Heart left ventricle (tissue), 16 donors: ENCODE data around the gene PPIF. TPM values are rescaled to one million over a fixed set of nuclear protein-coding genes. Genes with fewer than 3 reads are reported as not detected.

ENCODE experiments used
- ATAC-seq, 4 donors: fragments of 200-7000 bp; cut with Tn5 transposase; one replicate each; pipeline ENCODE4 v1.9.1; 2020 to 2022; ENCODE audit warnings: moderate library complexity in 4 of 4, mild to moderate bottlenecking in 3 of 4, moderate number of reproducible peaks in 1 of 4
- DNase-seq, 5 donors: peaks; one replicate each; pipeline ENCODE4 v3.0.0-alpha.2; 2020
- H3K27ac ChIP-seq, 12 donors: fragments of 200-600 bp; sonication (generic) in 4 of 12; one replicate each; pipeline versions ENCODE4 v1.5.0 to v1.8.0; 2016 to 2022; ENCODE audit warnings: mild to moderate bottlenecking in 2 of 12
- H3K27me3 ChIP-seq, 9 donors: fragments of 200-600 bp; sonication (generic) in 2 of 9; one replicate each; pipeline versions ENCODE4 v1.5.1 to v1.8.0; 2016 to 2022; ENCODE audit warnings: mild to moderate bottlenecking in 3 of 9
- H3K36me3 ChIP-seq, 9 donors: fragments of 200-600 bp; sonication (generic) in 2 of 9; one replicate each; pipeline versions ENCODE4 v1.5.0 to v1.8.0; 2018 to 2022; ENCODE audit warnings: mild to moderate bottlenecking in 2 of 9
- H3K4me1 ChIP-seq, 12 donors: fragments of 200-600 bp; sonication (generic) in 4 of 12; one replicate each; pipeline versions ENCODE4 v1.5.0 to v1.8.0; 2016 to 2022; ENCODE audit warnings: mild to moderate bottlenecking in 3 of 12
- H3K4me3 ChIP-seq, 12 donors: fragments of 200-600 bp; sonication (generic) in 4 of 12; one replicate each; pipeline versions ENCODE4 v1.5.0 to v1.8.0; 2017 to 2022; ENCODE audit warnings: mild to moderate bottlenecking in 9 of 12, moderate library complexity in 4 of 12
- H3K9me3 ChIP-seq, 12 donors: fragments of 200-600 bp; sonication (generic) in 4 of 12; one replicate each; pipeline versions ENCODE4 v1.5.0 to v1.8.0; 2016 to 2022; ENCODE audit warnings: mild to moderate bottlenecking in 1 of 12
- POLR2A ChIP-seq, 2 donors: fragments of 450-650 bp; IDR thresholded peaks; one replicate each; pipeline ENCODE4 v1.6.1; 2017; ENCODE audit warnings: antibody characterized with exemption in 2 of 2, mild to moderate bottlenecking in 2 of 2, moderate library complexity in 2 of 2
- WGBS, 4 donors: extraction: QIAGEN DNeasy Blood & Tissue Kit in 2 of 4; methylation state at CpG; one replicate each; pipeline versions ENCODE4 v1.1.5 to v1.1.7; 2013 to 2018; 5-methylcytosine and 5-hydroxymethylcytosine counted together
- intact Hi-C, 10 donors: fragments of 100-400 bp; cut with DNase I; formaldehyde crosslinking; loops; one replicate each; pipeline versions ENCODE4 v1.11.1 to v1.14.2; 2022
- polyA plus RNA-seq, 2 donors: library from polyadenylated mRNA; stranded (reverse); fragments of 200-250 nt; gene quantifications; one replicate each; pipeline ENCODE4 v1.2.3, GENCODE V29; 2013
- total RNA-seq, 9 donors: library from RNA; depleted of rRNA in 2 of 9; stranded (reverse); fragments of >200 nt in 2 of 9; fragmentation: NEBNext Ultra II Directional in 3 of 9; extraction: Animal tissue kit (Norgen Biotek cat#: 25700) in 3 of 9; gene quantifications; one replicate each; pipeline versions ENCODE4 v1.1.0 to v1.2.4, GENCODE V29; 2016 to 2023
- TF ChIP-seq, protein P1 (sequence below), 12 donors: fragments of 200-600 bp; sonication (generic) in 4 of 12; IDR thresholded peaks; one replicate each; pipeline versions ENCODE4 v1.5.0 to v1.8.0; 2018 to 2022; ENCODE audit warnings: antibody characterized with exemption in 12 of 12, mild to moderate bottlenecking in 5 of 12
- donor health status: ischemic (EF 13 %, LVEDD 7.1; RV severe dilation, severe dysfunction).
- donor health status: healthy with polysubstance abuse.
- donor health status: DM: no; HTN: yes; CAD: no.
- donor health status: DM: no; HTN: no; CAD: no.
- donor health status: ischemic (EF 25% LVEDD 6.9; RV normal size, moderate dysfunction).
- donor health status: ischemic (EF 25% LVEDD 5.7; RV mildly dilated, moderate dysfunction).
- donor health status: healthy.
- donor health status: DM: yes; HTN: yes; CAD: no.
- donor health status: ischemic (EF 35%, LVEDD 5.7; RV mildly dilated, moderate dysfunction).
- donor health status: nonischemic (EF 11% LVEDD 7.7; RV severe dilation, severe dysfunction).
- donor health status: DM: yes; HTN: yes; CAD: no.
- donor health status: PGD.
- donor health status: ischemic (EF 29% LVEDD 5.4; RV normal size, mild dysfunction).
- donor health status: nonischemic (EF 23%, LVEDD 6.1; RV moderate dilation, normal function).

PPIF gene
- total and polyA plus RNA-seq, 11 donors = 82.8 to 193 (median 128) TPM

DNA sequence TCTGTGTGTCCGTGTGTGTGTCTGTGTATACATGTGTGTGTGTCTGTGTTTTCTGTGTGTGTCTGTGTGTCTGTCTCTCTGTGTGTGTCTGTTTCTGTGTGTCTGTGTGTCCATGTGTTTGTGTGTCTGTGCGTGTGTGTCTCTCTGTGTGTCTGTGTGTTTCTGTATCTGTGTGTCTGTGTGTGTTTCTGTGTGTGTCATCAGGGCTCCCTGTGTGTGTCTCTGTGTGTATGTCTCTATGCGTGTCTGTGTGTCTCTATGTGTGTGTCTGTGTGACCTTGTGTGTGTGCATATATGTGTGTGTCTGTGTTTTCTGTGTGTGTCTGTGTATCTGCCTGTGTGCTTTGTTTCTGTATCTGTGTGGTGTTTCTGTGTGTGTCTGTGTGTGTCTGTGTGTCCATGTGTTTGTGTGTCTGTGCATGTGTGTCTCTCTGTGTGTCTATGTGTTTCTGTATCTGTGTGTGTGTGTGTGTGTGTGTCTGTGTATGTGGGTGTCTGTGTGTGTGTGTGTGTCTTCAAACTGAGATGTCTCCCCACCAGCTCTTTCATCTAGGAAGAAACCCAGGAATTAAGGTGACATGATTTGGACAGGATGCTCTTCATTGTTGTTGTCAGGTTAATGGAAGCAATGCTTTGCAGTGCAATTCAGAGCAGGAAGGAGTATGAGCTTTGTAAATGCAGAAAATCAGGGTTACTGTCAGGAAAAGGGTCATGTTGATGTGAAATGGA lies 20.7 kb upstream of the PPIF start:
- no peaks in the 10 kb centered on the region for H3K36me3 ChIP-seq
- 89 to 96% (median 94%) methylated on average over 3 of the region's 3 CpGs for WGBS, 4 donors
- H3K4me3 ChIP-seq = no peak overlapping the region
- peaks cover 0 to 32% (median 0%) of the 10 kb centered on the region in 12 donors for H3K4me1 ChIP-seq
- H3K27ac ChIP-seq = no peak overlapping the region
- H3K9me3 ChIP-seq = no peaks in the 10 kb centered on the region
- TF ChIP-seq, protein P1, sequence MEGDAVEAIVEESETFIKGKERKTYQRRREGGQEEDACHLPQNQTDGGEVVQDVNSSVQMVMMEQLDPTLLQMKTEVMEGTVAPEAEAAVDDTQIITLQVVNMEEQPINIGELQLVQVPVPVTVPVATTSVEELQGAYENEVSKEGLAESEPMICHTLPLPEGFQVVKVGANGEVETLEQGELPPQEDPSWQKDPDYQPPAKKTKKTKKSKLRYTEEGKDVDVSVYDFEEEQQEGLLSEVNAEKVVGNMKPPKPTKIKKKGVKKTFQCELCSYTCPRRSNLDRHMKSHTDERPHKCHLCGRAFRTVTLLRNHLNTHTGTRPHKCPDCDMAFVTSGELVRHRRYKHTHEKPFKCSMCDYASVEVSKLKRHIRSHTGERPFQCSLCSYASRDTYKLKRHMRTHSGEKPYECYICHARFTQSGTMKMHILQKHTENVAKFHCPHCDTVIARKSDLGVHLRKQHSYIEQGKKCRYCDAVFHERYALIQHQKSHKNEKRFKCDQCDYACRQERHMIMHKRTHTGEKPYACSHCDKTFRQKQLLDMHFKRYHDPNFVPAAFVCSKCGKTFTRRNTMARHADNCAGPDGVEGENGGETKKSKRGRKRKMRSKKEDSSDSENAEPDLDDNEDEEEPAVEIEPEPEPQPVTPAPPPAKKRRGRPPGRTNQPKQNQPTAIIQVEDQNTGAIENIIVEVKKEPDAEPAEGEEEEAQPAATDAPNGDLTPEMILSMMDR (IDR thresholded peaks at IDR 0.05) = no peak
- no peak for TF ChIP-seq POLR2A (IDR thresholded peaks at IDR 0.05)
- intact Hi-C loops = no loop called here
- no peak for DNase-seq
- ATAC-seq = no peak
- no peaks in the 10 kb centered on the region for H3K27me3 ChIP-seq

DNA sequence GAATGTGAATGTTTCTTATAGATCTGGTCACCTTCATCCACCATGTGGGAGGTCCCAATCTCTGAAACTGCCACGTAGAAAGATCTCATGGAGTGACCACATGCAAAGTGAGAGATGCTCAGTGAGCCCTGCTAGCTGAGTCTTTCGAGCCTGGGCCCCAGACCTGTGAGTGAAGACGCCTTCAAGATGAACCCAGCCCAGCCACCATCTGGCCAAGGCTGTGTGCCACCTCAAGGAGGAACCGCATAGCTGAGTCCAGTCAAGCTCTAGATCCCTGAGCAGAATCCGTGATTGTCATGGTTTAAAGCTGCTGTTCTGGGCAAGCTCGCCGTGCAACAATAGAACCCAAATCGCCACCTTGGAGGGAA lies 20.2 kb upstream of the PPIF start:
- ATAC-seq (no peak), DNase-seq (peak in 1 of 5 donors; percentile 9)
- no peak for TF ChIP-seq POLR2A (IDR thresholded peaks at IDR 0.05)
- TF ChIP-seq, protein P1 (IDR thresholded peaks at IDR 0.05) = no peak
- no peak overlapping the region for H3K27ac ChIP-seq
- H3K4me3 ChIP-seq = no peak overlapping the region
- H3K4me1 ChIP-seq = peaks cover 0 to 32% (median 0%) of the 10 kb centered on the region in 12 donors
- H3K36me3 ChIP-seq = no peaks in the 10 kb centered on the region
- intact Hi-C loops = no loop called here
- no peaks in the 10 kb centered on the region for H3K27me3 ChIP-seq
- H3K9me3 ChIP-seq = no peaks in the 10 kb centered on the region
- WGBS, 4 donors = 94 to 97% (median 95%) methylated on average over 6 to 8 of the region's 8 CpGs

DNA sequence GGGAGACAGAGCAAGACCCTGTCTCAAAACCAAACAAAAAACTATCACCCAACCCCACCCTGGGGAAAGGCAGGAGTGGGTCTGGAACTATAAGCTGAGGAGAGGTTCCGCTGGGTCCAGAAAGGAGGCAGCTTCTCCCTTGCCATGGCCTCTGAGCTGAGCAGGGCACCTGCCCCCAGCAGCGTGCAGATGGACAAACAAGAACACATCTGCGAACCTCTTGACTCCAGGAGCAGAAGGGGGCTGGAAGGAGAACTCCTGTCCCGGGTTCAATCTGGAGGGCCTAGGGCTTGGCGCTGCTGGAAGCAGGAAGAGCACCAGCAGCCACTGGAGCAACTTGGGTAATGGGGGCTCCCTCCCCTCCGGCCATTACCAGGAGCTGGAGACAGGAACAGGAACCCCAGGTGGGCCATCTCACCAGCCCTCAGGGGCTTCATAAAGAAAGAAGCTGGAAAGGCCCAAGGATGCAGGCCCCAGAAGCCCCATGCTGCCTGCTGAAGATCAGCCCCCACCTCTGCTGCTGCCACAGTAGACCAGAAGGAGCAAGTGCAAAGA lies 19.0 kb upstream of the PPIF start:
- TF ChIP-seq, protein P1 (IDR thresholded peaks at IDR 0.05) = no peak
- TF ChIP-seq POLR2A (IDR thresholded peaks at IDR 0.05) = no peak
- Histone ChIP-seq H3K4me1 (peaks cover 0 to 21% (median 0%) of the 10 kb centered on the region in 12 donors), H3K27me3 (no peaks in the 10 kb centered on the region), H3K4me3 (no peak overlapping the region), H3K27ac (no peak overlapping the region), H3K9me3 (no peaks in the 10 kb centered on the region), H3K36me3 (no peaks in the 10 kb centered on the region)
- intact Hi-C loops = no loop called here
- ATAC-seq (no peak), DNase-seq (peak in 2 of 5 donors; percentile 11 to 13)
- 87 to 97% (median 95%) methylated on average over 6 of the region's 6 CpGs for WGBS, 4 donors

DNA sequence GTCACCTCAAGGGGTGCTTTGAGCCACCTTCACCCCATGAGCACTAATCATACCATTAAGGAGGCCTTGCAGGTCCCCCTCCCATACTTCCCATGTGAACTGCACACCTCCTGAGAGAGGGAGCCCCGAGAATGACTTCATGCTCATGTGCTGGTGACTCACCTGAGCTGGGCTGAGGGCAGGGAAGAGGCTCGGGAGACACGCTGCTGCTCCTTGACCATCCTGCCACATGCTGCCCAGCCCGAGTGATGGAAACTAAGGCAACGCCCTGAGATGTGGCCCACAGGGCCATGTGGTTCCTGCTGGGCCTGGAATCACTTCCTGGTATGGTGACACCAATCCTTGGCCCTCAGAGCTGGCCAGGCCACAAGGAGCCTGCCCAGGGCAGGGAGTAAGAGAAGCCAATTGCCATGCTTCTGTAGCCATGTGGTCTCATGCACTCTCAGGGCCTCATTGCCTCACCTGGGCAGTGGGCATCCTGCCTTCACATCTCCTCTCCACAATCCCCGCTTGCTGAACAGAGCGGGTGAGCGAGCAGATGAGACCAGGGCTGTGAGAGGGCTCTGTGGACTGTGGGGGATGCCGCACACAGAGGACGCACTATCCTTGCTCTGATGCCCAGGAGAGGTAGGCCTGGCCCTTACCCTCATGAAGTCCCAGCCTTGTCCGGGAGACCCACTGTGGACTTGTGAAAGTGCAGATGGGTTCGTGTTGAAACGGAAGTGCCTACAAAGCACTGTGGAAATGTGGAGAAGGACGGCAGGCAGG lies 18.3 kb upstream of the PPIF start:
- DNase-seq = peak in 4 of 5 donors; percentile 14 to 52 (median 18)
- intact Hi-C loops = no loop called here
- TF ChIP-seq, protein P1 (IDR thresholded peaks at IDR 0.05) = no peak
- TF ChIP-seq POLR2A (IDR thresholded peaks at IDR 0.05) = no peak
- no peaks in the 10 kb centered on the region for H3K9me3 ChIP-seq
- WGBS, 4 donors = 90 to 95% (median 92%) methylated on average over 10 to 14 of the region's 14 CpGs
- no peak for ATAC-seq
- no peak overlapping the region for H3K4me3 ChIP-seq
- H3K27ac ChIP-seq = no peak overlapping the region
- H3K27me3 ChIP-seq = no peaks in the 10 kb centered on the region
- peaks cover 0 to 14% (median 0%) of the 10 kb centered on the region in 12 donors for H3K4me1 ChIP-seq
- no peaks in the 10 kb centered on the region for H3K36me3 ChIP-seq
